ENCODE measurements around the gene HBA2.
"Not testable (repeated sequence)": the region's sequence is repeated elsewhere in the genome, so short reads cannot be mapped to it uniquely, and the experiment has no call there.

Gene HBA2

GRCh38 chr16:155031-155398 is 17.7 kb upstream of the HBA2 start:
- no peak for DNase-seq (ENCODE audit: low read depth)

DNA sequence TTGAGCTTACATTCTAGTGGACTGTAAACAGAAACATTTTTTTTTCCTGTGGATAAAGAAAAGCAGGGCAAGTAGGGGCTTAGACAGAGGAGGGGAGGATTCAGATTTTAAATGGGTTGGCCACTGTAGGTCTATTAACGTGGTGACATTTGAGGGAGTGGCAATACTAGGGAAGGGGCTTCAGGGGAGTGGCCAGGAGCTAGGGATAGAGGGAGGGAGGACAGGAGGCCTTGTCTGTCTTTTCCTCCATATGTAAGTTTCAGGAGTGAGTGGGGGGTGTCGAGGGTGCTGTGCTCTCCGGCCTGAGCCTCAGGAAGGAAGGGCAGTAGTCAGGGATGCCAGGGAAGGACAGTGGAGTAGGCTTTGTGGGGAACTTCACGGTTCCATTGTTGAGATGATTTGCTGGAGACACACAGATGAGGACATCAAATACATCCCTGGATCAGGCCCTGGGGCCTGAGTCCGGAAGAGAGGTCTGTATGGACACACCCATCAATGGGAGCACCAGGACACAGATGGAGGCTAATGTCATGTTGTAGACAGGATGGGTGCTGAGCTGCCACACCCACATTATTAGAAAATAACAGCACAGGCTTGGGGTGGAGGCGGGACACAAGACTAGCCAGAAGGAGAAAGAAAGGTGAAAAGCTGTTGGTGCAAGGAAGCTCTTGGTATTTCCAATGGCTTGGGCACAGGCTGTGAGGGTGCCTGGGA is 13.4 kb upstream of the HBA2 start:
- DNase-seq (ENCODE audit: low read depth), result no peak

DNA sequence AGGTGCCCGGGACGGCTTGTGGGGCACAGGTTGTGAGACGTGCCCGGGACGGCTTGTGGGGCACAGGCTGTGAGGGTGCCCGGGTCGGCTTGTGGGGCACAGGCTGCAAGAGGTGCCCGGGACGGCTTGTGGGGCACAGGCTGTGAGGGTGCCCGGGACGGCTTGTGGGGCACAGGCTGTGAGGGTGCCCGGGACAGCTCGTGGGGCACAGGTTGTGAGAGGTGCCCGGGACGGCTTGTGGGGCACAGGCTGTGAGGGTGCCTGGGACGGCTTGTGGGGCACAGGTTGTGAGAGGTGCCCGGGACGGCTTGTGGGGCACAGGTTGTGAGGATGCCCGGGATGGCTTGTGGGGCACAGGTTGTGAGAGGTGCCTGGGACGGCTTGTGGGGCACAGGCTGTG is 12.4 kb upstream of the HBA2 start:
- not testable (repeated sequence) for DNase-seq (ENCODE audit: low read depth)

DNA sequence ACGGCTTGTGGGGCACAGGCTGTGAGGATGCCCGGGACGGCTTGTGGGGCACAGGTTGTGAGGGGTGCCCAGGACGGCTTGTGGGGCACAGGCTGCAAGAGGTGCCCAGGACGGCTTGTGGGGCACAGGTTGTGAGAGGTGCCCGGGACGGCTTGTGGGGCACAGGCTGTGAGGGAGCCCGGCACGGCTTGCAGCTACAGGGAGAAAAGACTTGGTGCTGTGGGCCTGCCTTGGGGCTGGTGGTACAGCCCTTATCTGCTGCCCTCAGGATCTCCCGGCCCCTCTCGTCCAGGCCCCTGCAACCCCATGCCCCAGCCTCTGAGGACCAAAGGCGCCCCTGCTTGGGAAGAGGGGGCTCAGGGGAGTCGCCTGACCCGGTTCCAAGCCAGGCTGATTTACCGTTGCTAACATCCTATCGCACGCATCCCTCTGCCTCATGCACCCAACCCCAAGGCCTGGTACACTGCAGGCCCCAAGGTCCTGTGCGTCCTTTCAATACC is 11.9 kb upstream of the HBA2 start:
- no peak for DNase-seq (ENCODE audit: low read depth)

DNA sequence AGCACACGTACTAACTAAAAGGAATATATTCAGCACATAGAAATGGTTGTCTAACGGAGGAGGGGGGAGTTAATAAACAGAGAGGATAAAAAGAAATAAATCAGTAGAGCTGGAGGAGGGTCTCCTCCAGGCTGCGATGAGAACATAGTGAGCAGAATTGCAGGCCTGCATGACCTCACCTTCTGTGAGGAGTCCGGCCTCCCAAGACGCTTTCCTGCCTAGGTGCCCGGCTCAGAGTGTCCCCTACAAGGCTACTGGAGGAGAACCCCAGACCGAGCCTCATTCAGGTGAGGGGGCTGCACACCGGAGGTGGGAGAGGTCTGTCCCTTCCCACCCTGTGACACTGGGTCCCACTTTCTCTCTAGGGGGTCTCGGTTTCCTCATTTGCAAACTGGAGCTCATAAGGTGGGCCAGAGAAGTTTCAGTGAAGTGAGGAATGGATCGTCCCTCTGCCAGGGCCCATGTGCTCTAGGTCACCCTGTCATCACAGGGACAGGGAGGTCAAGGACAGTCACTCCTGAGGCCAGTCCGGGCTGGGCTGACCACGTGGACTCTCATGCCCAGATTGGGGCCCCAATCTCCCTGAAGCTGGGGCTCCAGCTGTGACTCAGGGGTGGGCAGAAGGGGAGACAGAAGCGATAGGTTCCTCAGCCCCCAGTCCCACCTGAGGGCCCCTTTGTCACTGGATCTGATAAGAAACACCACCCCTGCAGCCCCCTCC is 10.2 kb upstream of the HBA2 start:
- no peak for DNase-seq (ENCODE audit: low read depth)

DNA sequence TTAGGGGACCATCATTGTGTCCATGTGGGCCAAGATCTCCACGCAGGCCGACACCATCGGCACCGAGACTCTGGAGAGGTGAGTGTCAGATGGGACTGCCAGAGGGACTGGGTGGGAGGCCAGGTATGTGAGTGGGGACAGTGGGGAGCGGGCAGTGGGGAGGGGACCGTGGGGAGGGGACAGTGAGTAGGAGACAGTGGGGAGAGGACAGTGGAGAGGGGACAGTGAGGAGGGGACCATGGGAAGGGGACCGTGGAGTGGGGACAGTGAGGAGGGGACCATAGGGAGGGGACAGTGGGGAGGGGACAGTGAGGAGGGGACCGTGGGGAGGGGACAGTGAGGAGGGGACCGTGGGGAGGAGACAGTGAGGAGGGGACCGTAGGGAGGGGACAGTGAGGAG is 9.5 kb upstream of the HBA2 start:
- not testable (repeated sequence) for DNase-seq (ENCODE audit: low read depth)

GRCh38 chr16:163696-164095 is 9.0 kb upstream of the HBA2 start:
- not testable (repeated sequence) for DNase-seq (ENCODE audit: low read depth)

- DNase-seq (ENCODE audit: low read depth), result not testable (repeated sequence)
These were observed 8.4 kb upstream of the HBA2 start for GRCh38 chr16:164134-164823.

- DNase-seq (ENCODE audit: low read depth), result no peak
These were observed 7.7 kb upstream of the HBA2 start for GRCh38 chr16:164827-165538.

DNA sequence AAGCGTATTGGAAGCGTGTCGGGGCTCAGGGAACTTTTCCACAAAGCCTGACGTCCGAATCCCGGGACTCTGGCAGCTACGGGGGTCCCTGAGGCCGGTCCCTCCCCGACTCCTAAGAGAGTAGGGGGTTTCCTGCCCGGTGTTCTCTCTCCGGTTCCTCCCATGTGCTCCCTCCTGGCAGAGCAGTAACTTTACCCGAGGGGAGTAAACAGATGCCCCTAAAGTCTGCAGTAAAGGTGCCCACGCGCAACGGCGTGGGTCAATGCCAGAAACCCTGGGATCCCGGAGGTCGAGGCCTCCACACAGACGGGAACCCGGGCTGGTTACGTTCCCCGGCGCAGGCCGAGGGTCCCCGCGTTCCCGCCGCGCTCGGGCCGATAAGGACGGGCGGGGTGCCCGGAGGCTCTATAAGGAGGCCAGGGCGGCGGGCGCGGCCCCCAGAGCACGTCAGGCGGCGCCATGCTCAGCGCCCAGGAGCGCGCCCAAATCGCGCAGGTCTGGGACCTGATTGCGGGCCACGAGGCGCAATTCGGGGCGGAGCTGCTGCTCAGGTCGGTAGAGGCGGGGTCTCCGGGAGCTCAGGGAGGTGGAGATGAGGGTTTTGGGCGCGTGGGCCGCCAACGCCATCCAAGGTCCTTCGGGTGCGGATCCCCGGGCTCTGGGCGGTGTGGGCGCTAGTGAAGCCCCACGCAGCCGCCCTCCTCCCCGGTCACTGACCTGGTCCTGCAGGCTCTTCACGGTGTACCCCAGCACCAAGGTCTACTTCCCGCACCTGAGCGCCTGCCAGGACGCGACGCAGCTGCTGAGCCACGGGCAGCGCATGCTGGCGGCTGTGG is 6.9 kb upstream of the HBA2 start, which contains the start of gene HBM:
Gene HBM (plus strand): TSS at position 440 of the 836 bp plus-strand sequence. CDS start 20 bp downstream, at position 460.
- no peak for DNase-seq (ENCODE audit: low read depth)

GRCh38 chr16:166375-167121 is 6.1 kb upstream of the HBA2 start:
- DNase-seq (ENCODE audit: low read depth), result no peak

DNA sequence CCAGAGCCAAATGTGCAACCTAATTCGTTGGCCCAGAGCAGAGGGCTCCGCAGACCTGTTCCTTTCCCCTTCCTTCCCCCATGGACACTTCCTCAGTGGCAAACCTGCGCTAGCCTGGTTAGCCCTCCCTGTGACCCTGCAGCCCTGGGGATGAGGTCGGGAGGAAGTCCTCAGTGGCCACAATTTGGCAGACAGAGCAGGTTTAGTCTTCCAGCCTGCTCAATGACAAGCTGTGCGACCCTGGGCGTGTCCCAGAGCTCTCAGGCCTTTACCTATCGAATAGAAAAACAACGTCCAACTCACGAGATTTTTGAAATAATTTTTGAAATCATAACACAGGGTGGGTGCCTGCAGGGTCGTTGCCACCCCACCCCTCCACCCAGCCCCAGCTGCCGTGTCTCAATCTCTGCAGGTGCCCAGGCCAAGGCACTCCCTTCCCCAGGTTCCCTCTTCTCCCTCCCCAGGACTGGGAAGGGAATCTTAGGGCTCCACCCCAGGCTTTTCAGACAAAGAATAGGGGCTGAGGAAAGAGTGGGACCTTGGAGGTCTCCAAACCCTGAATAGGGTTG is 5.5 kb upstream of the HBA2 start:
- DNase-seq (ENCODE audit: low read depth), result no peak

- DNase-seq (ENCODE audit: low read depth), result no peak
These were observed 4.3 kb upstream of the HBA2 start for GRCh38 chr16:168424-168823.

- no peak for DNase-seq (ENCODE audit: low read depth)
These were observed 3.7 kb upstream of the HBA2 start for GRCh38 chr16:169014-169413.

DNA sequence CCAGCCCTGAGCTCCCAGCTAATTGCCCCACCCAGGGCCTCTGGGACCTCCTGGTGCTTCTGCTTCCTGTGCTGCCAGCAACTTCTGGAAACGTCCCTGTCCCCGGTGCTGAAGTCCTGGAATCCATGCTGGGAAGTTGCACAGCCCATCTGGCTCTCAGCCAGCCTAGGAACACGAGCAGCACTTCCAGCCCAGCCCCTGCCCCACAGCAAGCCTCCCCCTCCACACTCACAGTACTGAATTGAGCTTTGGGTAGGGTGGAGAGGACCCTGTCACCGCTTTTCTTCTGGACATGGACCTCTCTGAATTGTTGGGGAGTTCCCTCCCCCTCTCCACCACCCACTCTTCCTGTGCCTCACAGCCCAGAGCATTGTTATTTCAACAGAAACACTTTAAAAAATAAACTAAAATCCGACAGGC is 2.6 kb upstream of the HBA2 start:
- DNase-seq (ENCODE audit: low read depth), result not testable (repeated sequence)

- DNase-seq (ENCODE audit: low read depth), result no peak
These were observed 1.9 kb upstream of the HBA2 start for GRCh38 chr16:170788-171187.

- not testable (repeated sequence) for DNase-seq (ENCODE audit: low read depth)
These were observed 657 bp downstream of the HBA2 start for GRCh38 chr16:173211-173854.

DNA sequence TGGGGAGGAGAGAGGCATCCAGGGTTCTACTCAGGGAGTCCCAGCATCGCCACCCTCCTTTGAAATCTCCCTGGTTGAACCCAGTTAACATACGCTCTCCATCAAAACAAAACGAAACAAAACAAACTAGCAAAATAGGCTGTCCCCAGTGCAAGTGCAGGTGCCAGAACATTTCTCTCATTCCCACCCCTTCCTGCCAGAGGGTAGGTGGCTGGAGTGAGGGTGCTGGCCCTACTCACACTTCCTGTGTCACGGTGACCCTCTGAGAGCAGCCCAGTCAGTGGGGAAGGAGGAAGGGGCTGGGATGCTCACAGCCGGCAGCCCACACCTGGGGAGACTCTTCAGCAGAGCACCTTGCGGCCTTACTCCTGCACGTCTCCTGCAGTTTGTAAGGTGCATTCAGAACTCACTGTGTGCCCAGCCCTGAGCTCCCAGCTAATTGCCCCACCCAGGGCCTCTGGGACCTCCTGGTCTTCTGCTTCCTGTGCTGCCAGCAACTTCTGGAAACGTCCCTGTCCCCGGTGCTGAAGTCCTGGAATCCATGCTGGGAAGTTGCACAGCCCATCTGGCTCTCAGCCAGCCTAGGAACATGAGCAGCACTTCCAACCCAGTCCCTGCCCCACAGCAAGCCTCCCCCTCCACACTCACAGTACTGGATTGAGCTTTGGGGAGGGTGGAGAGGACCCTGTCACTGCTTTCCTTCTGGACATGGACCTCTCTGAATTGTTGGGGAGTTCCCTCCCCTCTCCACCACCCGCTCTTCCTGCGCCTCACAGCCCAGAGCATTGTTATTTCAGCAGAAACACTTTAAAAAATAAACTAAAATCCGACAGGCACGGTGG is 1.5 kb downstream of the HBA2 start:
- not testable (repeated sequence) for DNase-seq (ENCODE audit: low read depth)
